Central memory CD4-positive, alpha-beta T cell (primary cell): ENCODE results near the gene PNPLA8.
A peak's percentile ranks its signal among the peaks of the same experiment; 100 is the strongest.
"Not testable (repeated sequence)": the region's sequence is repeated elsewhere in the genome, so short reads cannot be mapped to it uniquely, and the experiment has no call there.

ENCODE experiments used
- DNase-seq: peaks from one replicate; pipeline ENCODE4 v3.0.0; 2022
- total RNA-seq, 3 experiments: gene quantifications; one replicate each; lab custom pipeline; 2026; lab: John Stamatoyannopoulos, UW

Gene PNPLA8
- 36.9 to 111 (median 62.0) reads per million in 3 experiments for total RNA-seq

DNA sequence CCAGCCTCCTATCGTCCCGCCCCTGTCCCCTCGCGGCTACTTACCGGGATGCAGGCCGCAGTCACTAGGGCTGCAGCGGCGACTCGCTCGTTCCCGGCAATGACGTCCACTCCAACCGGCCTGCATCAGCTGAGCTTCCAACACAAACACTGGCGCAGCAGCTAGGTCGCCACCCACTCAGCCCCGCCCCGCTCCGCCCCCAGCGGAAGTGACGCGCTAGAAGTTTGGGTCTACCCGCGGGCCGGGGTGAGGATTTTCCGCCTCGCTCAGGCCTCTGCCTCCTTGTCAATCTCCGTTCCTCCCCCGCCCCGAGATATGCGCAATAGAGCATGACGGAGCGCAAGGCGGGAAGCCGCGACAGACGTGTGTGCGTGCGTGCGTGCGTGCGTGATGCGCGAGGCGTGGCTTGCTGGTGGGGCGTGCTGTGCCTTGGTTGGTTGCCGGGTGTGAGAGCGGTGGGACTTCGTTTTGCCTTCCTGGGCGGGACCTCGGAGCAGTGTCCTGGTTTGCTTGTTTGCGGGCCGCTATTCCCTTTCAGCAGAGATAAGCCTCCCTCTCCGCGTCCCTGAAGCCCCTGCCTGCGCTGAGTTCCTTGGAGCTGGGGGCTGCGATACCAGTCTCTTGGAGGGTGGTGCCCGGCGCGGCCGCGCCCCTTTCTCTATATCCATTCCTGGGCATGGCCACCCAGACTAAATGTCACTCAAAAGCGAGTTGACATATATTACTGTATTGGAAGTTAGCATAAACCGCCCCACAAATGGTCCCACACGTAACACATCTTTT is at the start of gene PNPLA8:
TSS of gene PNPLA8 (minus strand) at position 151 of the 783 bp plus-strand sequence. CDS start 10,644 bp downstream, outside the sequence.
- DNase-seq: peak; percentile 100

GRCh38 chr7:108575156-108575555 is 49.2 kb upstream of the PNPLA8 start:
- DNase-seq: no peak

DNA sequence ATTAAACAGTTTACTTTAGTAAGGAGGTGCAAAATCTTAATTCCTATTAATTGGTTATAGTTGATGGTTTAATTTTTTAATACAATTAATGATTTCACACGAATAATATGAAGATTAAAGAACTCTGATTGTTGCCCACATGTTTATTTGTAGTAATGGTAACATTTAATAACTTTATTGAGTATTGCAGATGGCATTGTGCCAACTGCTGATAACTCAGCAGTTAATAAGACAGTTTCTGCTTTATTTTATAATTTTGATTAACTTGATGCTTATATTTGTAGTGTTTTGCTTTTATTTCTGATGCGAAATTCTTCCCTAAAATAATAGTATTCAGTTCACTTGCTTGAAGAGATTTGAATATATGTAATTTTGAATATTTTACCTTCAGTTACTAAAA is 46.5 kb upstream of the PNPLA8 start:
- DNase-seq: no peak

DNA sequence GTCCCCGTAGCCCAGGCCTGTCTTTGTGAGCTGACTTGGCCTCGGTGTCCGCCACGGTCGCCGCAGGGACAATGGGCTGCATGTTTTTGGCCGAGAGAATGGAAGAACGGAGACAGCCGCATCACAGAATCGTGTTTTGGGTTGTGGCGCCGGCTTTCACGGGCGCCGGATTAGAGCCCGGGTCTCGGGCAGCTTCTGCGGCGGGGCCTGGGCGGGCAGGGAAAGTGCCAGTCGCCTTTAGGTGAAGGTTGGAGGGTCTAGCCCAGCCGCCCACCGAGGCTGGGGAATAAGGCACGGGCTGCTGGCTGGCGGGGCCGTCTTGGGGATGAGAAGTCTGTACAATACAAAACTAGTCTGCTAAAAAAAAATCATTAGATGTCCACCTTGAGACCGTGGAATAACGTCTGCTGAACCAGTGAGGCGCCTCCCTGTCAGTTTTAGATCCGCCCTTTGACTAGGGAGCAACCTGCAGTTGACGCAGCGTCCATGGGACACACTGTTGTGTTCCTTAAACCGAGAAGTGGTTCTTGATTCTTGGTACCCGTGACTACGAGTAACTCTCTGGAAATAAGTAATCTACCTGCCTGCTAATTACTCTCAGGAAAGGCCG is 44.3 kb upstream of the PNPLA8 start:
- DNase-seq: peak; percentile 55

- DNase-seq: peak; percentile 100
These were observed 43.6 kb upstream of the PNPLA8 start, which contains the start of the genes DNAJB9 and THAP5 for GRCh38 chr7:108569381-108570145. TSS of gene DNAJB9 (plus strand) at chr7:108569874. CDS start at chr7:108571727, 1,853 bp downstream. TSS of gene THAP5 (minus strand) at chr7:108569706. CDS start at chr7:108569569, 137 bp downstream.

DNA sequence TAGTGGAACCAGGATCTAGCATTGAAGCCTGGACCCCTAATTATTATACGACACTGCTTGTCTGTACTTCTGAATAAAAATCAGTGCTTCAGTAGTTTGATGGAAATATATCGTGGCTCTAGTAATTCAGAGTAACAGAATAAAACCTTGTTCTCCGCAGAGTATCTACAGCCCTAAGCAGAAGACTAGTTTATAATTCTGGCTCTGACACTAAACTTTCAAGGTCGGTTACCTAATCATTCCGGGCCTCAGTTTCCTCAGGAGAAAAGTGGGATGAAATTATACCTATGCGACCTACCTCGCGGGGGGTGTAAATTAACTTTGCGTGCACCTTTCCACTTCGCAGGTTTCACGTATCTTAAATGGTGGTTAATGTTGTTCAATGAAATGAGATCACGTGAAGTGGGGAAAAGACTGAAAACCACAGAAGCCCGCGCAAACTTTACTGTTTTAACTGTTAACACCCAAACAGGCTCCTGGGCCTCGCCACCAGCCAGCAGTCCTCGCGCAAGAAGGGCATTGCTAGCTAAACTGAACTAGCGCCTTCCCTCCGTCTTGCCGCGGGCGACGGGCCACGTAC is 43.0 kb upstream of the PNPLA8 start:
- DNase-seq: no peak

DNA sequence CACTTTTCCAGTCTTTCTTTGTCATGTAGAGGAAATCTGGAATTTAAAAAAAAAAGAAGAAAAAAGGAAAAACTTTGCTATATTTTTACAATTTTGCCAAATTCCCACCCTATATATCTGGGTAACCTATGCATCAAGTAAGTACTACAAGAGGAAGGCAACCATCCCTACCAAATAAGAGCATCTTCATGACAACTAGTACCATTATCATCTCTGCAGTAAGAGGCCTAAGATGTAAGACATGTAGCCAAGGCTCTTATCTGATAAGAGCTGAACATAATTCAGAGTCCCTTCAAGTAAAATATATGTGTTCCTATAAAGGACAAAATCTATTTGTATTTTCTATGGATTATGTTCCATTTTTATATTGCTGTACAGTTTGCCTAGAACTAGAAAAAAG is 40.1 kb upstream of the PNPLA8 start:
- DNase-seq: no peak

DNA sequence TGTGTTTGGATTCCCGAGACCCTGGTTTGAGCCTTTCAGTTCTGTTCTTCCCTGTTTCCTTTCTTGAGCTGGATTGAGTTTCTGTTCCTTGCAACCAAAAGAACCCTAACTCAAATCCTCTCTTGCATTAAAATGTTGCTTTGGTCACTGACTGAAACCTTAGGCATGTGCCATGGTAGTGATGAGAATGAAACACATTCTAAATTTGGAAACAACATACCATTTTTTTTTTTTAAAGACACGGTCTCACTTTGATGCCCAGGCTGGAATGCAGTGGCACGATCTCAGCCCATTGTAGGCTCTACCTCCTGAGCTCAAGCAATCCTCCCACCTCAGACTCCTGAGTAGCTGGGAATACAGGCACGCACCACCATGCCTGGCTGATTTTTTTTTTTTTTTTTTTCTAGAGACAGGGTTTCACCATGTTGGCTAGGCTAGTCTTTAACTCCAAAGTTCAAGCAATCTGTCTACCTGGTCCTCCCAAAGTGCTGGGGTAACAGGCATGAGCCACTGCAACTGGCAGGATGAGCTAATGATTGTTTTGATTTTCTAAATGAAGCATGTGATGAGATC is 35.2 kb upstream of the PNPLA8 start:
- DNase-seq: no peak

GRCh38 chr7:108559253-108559652 is 33.3 kb upstream of the PNPLA8 start:
- DNase-seq: no peak

DNA sequence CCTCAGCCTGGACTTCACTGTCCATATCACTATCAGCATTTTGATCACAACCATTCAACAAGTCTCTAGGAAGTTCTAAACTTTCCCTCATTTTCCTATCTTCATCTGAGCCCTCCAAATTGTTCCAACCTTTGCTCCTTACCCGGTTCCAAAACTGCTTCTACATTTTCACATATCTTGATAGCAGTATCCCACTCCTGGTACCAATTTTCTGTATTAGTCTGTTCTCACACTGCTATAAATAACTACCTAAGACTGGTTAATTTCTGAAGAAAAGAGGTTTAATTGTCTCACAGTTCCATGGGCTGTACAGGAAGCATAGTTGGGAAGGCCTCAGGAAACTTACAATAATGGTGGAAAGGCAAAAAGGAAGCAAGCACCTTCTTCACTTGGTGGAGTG is 31.7 kb upstream of the PNPLA8 start:
- DNase-seq: no peak

- no peak for DNase-seq
These were observed 31.3 kb upstream of the PNPLA8 start for GRCh38 chr7:108557191-108557590.

DNA sequence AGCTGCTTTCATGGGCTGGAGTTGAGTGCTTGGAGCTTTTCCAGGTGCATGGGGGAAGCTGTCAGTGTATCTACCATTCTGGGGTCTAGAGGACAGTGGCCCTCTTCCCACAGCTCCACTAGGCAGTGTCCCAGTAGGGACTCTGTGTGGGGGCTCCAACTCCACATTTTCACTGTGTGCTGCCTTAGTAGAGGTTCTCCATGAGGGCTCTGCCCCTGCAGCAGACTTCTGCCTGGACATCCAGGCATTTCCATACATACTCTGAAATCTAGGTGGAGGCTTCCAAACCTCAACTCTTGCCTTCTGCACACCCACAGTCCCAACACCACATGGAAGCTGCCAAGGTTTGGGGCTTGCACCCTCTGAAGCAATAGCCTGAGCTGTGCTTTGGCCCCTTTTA is 30.7 kb upstream of the PNPLA8 start:
- not testable (repeated sequence) for DNase-seq

DNA sequence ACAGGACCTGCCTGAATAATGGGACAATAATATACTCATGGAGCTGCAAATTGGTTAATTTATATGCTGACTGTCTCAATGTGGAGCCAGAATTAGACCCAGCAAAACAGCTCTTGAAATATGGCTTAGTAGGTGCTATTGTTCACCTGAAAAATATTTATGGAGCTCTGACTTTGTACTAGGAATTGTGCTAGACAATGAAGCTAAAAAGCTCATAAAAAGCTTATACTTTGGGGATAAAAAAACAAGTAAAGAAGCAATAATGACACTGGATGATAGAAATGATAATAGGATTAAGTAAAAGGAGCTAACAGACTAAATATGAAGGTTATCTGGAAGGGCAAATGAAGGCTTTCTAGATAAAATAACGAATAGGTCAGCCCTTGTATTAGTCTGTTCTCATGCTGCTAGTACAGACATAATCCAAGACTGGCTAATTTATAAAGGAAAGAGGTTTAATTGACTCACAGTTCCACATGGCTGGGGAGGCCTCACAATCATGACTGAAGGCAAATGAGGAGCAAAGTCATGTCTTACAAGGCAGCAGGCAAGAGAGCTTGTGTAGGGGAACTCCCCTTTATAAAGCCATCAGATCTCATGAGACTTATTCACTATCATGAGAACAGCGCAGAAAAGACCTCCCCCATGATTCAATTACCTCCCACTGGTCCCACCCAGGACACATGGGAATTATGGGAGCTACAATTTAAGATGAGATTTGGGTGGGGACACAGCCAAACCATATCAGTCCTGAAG is 22.4 kb upstream of the PNPLA8 start:
- not testable (repeated sequence) for DNase-seq

- no peak for DNase-seq
These were observed 15.5 kb upstream of the PNPLA8 start for GRCh38 chr7:108541478-108541877.

DNA sequence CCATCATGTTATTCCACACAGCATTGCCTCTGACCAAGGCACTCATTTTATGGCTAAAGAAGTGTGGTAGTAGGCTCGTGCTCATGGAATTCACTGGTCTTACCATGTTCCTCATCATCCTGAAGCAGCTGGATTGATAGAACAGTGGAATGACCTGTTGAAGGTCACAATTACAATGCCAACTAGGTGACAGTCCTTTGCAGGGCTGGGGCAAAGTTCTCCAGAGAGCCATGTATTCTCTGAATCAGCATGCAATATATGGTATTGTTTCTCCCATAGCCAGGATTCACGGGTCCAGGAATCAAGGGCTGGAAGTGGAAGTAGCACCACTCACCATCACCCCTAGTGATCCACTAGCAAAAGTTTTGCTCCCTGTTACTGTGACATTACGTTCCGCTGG is 12.8 kb upstream of the PNPLA8 start:
- not testable (repeated sequence) for DNase-seq

DNA sequence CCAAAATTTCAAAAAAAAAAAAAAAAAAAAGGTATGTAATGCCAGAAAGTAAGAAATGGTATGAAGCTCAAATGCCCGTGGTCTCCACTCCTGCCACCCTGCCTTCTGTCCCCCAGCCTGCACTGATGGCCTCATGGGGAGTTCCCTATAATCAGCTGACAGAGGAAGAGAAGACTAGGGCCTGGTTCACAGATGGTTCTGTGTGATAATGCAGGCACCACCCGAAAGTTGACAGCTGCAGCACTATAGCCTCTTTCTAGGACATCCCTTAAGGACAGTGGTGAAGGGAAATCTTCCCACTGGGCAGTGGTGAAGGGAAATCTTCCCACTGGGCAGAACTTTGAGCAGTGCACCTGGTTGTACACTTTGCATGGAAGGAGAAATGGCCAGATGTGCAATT is 12.3 kb upstream of the PNPLA8 start:
- DNase-seq: not testable (repeated sequence)

GRCh38 chr7:108537229-108537628 is 11.3 kb upstream of the PNPLA8 start:
- DNase-seq: no peak

- DNase-seq: no peak
These were observed 9.8 kb upstream of the PNPLA8 start for GRCh38 chr7:108535744-108536143.

DNA sequence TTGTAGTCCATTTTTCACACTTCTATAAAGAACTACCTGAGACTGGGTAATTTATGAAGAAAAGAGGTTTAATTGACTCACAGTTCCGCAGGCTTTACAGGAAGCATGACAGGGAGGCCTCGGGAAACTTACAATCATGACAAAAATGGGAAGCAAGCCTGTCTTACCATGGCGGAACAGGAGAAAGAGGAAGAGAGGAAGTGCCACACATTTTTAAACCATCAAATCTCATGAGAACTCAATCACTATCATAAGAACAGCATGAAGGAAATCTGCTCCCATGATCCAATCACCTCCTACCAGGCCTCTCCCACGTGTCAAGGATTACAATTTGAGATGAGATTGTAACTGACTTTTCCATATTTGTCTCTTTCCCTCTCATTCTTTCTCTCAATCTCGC is 9.3 kb upstream of the PNPLA8 start:
- no peak for DNase-seq

DNA sequence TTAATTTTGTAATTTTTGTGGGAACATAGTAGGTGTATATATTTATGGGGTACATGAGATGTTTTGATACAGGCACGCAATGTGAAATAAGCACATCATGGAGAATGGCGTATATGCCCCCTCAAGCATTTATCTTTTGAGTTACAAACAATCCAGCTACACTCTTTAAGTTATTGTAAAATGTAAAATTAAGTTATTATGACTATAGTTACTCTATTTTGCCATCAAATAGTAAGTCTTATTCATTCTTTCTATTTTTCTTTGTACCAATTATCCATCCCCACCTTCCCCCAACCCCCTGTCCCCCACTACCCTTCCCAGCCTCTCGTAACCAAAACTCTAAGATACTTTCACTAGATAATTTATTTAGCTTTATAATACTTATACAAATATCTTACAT is 7.8 kb upstream of the PNPLA8 start:
- DNase-seq: no peak

- DNase-seq: no peak
These were observed 3.4 kb upstream of the PNPLA8 start for GRCh38 chr7:108529341-108529740.

DNA sequence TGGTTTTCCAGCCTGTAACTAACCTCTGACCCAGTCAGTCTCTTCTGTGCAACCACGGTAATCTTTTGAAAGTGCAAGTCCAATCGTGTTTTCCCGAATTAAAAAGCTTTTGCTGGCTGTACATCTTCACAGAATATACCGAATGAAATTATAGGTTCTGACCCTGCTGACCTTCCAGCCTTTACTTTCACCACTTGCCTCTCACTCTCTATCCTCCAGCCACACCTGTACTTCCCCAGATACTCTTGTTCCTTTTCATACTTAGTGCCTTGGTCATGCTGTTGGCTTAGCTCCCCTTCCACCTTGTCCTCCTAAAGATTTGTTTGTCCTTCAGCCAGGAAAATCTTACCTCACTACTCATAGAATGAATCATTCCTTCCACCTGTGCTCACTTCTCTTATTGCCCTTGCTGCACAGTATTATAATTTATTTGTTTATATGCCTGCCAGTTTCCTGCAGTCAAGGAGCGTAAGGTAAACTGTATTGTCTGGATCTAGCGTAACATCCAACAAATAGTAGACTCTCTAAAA is 2.3 kb upstream of the PNPLA8 start:
- no peak for DNase-seq
